ENCODE measurements around the gene ADAMTS18.

DNA sequence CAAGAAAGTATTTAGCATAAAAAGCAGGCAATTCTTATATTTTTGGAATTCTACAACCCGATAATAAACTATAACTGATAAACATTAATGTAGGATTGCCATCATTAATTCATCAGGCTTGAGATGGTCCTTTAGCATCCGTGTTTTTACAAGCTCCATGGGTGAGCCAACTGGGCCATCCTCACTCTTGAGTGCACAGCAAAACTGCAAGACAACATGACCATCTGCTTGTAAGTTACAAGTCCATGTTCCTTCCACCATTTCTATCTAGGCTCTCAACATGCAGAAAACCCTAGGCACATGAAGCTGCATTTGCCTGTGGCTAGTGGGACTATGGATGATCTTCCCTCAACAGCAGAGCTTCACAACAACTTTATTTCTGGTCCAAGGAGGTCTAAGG, 40.1 kb downstream of the ADAMTS18 start:
- no peak for TF ChIP-seq EP300 (IDR thresholded peaks at IDR 0.05)
- TF ChIP-seq POLR2A (IDR thresholded peaks at IDR 0.05): no peak
- TF ChIP-seq POLR2AphosphoS5 (IDR thresholded peaks at IDR 0.05): no peak

Measured in stomach (tissue), 4 donors.